GM21825 (cell line): ENCODE data around the gene MECP2.
A peak's percentile ranks its signal among the peaks of the same experiment; 100 is the strongest.
"Not testable (repeated sequence)": the region's sequence is repeated elsewhere in the genome, so short reads cannot be mapped to it uniquely, and the experiment has no call there.

Experiments used
- ATAC-seq: cut with Tn5 transposase; IDR thresholded peaks from one replicate; pipeline ENCODE4 v1.9.1; 2021; ENCODE audit warnings: mild to moderate bottlenecking, moderate library complexity; ENCODE audit not compliant: unreplicated experiment

MECP2 gene

GRCh38 chrX:154097589-154098541 is at the start of gene MECP2:
Gene MECP2, minus strand, starts transcription at chrX:154097717.
- peak; percentile 81 for ATAC-seq

GRCh38 chrX:154144010-154144409 is 46.5 kb upstream of the MECP2 start, which contains the start of gene OPN1LW:
Gene OPN1LW, plus strand, starts transcription at chrX:154144243. Its CDS starts 41 bp downstream, at chrX:154144284.
- ATAC-seq, result not testable (repeated sequence)

GRCh38 chrX:154142950-154143745 is 45.6 kb upstream of the MECP2 start:
- ATAC-seq, result no peak

GRCh38 chrX:154142386-154142785 is 44.9 kb upstream of the MECP2 start:
- no peak for ATAC-seq

- no peak for ATAC-seq
These were observed 43.2 kb upstream of the MECP2 start for GRCh38 chrX:154140742-154141141.

GRCh38 chrX:154140206-154140605 is 42.7 kb upstream of the MECP2 start:
- ATAC-seq, result no peak

- no peak for ATAC-seq
These were observed 41.3 kb upstream of the MECP2 start for GRCh38 chrX:154138857-154139256.

- no peak for ATAC-seq
These were observed 39.2 kb upstream of the MECP2 start for GRCh38 chrX:154136627-154137161.

- no peak for ATAC-seq
These were observed 38.1 kb upstream of the MECP2 start for GRCh38 chrX:154135458-154136229.

- ATAC-seq, result no peak
These were observed 34.8 kb upstream of the MECP2 start for GRCh38 chrX:154132366-154132765.

- no peak for ATAC-seq
These were observed 34.4 kb upstream of the MECP2 start for GRCh38 chrX:154131955-154132354.

- no peak for ATAC-seq
These were observed 28.6 kb upstream of the MECP2 start for GRCh38 chrX:154126101-154126500.

GRCh38 chrX:154125391-154126040 is 28.0 kb upstream of the MECP2 start:
- ATAC-seq, result no peak

GRCh38 chrX:154123241-154124219 is 26.0 kb upstream of the MECP2 start:
- ATAC-seq, result no peak

GRCh38 chrX:154121961-154122360 is 24.4 kb upstream of the MECP2 start:
- ATAC-seq, result no peak

- no peak for ATAC-seq
These were observed 23.7 kb upstream of the MECP2 start for GRCh38 chrX:154121207-154121606.

- ATAC-seq, result no peak
These were observed 23.1 kb upstream of the MECP2 start for GRCh38 chrX:154120567-154120966.

GRCh38 chrX:154117566-154117965 is 20.0 kb upstream of the MECP2 start:
- ATAC-seq, result no peak
